Peyer's patch (tissue), 4 donors: ENCODE measurements around the gene XPO4.

ENCODE experiments used
- CTCF ChIP-seq, 6 experiments: fragments of 450-650 bp in 4 of 6; fragments of 200-600 bp in 2 of 6; sonication (generic) in 1 of 6; IDR thresholded peaks; one replicate each; pipeline ENCODE4 v1.5.1; 2017 to 2019; ENCODE audit warnings: antibody characterized with exemption in 6 of 6, mild to moderate bottlenecking in 3 of 6, moderate library complexity in 1 of 6
- POLR2A ChIP-seq, 2 donors: fragments of 450-650 bp; IDR thresholded peaks; one replicate each; pipeline ENCODE4 v1.5.1; 2017; ENCODE audit warnings: antibody characterized with exemption in 2 of 2, mild to moderate bottlenecking in 2 of 2, moderate library complexity in 2 of 2

DNA sequence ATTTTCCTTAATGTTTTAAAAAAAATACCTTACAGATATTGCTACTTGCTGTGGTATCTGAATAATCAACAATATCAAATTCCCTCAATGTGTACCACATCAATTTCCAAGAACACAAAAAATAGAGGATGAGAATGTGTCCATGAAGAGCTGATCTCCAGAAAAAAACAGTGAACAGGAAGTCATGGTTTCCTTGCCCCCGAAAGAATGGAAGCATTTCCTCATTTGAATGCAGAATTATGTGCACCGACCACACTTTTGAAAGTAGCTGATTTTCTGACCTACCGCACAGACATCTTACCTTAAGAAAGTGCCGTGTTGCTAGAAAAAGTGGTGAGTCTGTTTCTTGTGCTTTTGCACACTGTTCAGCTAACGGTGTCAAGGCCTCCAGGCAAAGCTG is 115.4 kb downstream of the XPO4 start:
- TF ChIP-seq CTCF (IDR thresholded peaks at IDR 0.05) (no peak), POLR2A (IDR thresholded peaks at IDR 0.05) (no peak)
